ACC112 (cell line): ENCODE measurements around the gene MYADM.

Source experiments
- H2AFZ ChIP-seq: fragments of 200-600 bp; sonication (generic); one replicate; pipeline ENCODE4 v1.6.0; 2017; ENCODE audit warnings: antibody characterized with exemption, low read length; ENCODE audit not compliant: unreplicated experiment
- H3K27ac ChIP-seq: fragments of 200-600 bp; sonication (generic); 2 replicates; pipeline ENCODE4 v1.5.1; 2014; ENCODE audit warnings: low read depth, mild to moderate bottlenecking, antibody characterized with exemption, low read length, moderate library complexity
- H3K27me3 ChIP-seq: fragments of 200-600 bp; sonication (generic); 2 replicates; pipeline ENCODE4 v1.6.1; 2014; ENCODE audit warnings: mild to moderate bottlenecking, antibody characterized with exemption, low read length, moderate library complexity, mixed read lengths; ENCODE audit not compliant: insufficient read depth
- H3K36me3 ChIP-seq: fragments of 200-600 bp; sonication (generic); 2 replicates; pipeline ENCODE4 v1.6.1; 2016; ENCODE audit warnings: mild to moderate bottlenecking, antibody characterized with exemption, low read length, moderate library complexity, mixed read lengths; ENCODE audit not compliant: insufficient read depth
- H3K4me1 ChIP-seq: fragments of 200-600 bp; sonication (generic); one replicate; pipeline ENCODE4 v1.6.1; 2016; ENCODE audit warnings: low read length, mixed read lengths; ENCODE audit not compliant: insufficient read depth, unreplicated experiment, control insufficient read depth
- H3K4me3 ChIP-seq: fragments of 200-600 bp; sonication (generic); 2 replicates; pipeline ENCODE4 v1.5.1; 2014; ENCODE audit warnings: mild to moderate bottlenecking, low read depth, low read length
- H3K79me2 ChIP-seq: fragments of 200-600 bp; sonication (generic); one replicate; pipeline ENCODE4 v1.6.0; 2016; ENCODE audit warnings: low read length; ENCODE audit not compliant: control insufficient read depth, unreplicated experiment, insufficient read depth

The MYADM gene

DNA sequence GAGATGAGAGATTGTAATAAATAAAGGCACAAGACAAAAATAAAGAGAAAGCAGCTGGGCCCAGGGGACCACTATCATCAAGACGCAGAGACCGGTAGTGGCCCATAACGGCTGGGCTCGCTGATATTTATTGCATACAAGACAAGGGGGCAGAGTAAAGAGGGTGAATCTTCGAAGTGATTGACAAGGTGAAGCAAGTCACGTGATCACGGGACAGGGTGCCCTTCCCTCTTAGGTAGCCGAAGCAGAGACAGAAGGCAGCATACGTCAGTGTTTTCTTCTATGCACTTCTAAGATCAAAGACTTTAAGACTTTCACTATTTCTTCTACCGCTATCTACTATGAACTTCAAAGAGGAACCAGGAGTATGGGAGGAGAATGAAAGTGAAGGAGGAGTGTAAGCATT, 9.7 kb downstream of the MYADM start:
- Histone ChIP-seq H3K36me3 (no peaks in the 10 kb centered on the region; the same call in 1 of the 2 replicates), H3K79me2 (no peaks in the 10 kb centered on the region), H3K4me3 (no peak overlapping the region), H3K27me3 (peaks cover 15% of the 10 kb centered on the region), H2AFZ (no peak overlapping the region), H3K4me1 (no peaks in the 10 kb centered on the region), H3K27ac (no peak overlapping the region)

DNA sequence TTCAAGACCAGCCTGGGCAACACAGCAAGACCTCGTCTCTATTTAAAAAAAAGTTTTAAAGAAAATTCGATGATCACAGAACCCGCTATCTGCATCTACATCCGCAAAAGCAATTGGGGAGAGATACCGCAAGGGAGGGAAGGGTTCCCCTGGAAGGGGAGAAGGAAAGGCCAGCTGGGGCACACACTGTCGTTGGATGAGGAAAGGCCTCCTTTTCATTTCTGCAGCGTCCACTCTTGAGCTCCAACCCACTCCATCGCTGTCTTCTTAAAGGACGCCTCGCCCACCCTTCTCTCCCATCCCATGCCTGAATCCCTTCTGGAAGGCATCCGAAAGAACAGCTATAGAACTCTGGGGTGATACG, 11.1 kb downstream of the MYADM start:
- no peaks in the 10 kb centered on the region for H3K79me2 ChIP-seq
- no peaks in the 10 kb centered on the region for H3K4me1 ChIP-seq
- peak overlapping the region; percentile 91 for H2AFZ ChIP-seq
- H3K4me3 ChIP-seq, result peak overlapping the region; percentile 81
- no peak overlapping the region for H3K27ac ChIP-seq
- no peaks in the 10 kb centered on the region; the same call in 1 of the 2 replicates for H3K36me3 ChIP-seq
- peaks cover 29% of the 10 kb centered on the region for H3K27me3 ChIP-seq

DNA sequence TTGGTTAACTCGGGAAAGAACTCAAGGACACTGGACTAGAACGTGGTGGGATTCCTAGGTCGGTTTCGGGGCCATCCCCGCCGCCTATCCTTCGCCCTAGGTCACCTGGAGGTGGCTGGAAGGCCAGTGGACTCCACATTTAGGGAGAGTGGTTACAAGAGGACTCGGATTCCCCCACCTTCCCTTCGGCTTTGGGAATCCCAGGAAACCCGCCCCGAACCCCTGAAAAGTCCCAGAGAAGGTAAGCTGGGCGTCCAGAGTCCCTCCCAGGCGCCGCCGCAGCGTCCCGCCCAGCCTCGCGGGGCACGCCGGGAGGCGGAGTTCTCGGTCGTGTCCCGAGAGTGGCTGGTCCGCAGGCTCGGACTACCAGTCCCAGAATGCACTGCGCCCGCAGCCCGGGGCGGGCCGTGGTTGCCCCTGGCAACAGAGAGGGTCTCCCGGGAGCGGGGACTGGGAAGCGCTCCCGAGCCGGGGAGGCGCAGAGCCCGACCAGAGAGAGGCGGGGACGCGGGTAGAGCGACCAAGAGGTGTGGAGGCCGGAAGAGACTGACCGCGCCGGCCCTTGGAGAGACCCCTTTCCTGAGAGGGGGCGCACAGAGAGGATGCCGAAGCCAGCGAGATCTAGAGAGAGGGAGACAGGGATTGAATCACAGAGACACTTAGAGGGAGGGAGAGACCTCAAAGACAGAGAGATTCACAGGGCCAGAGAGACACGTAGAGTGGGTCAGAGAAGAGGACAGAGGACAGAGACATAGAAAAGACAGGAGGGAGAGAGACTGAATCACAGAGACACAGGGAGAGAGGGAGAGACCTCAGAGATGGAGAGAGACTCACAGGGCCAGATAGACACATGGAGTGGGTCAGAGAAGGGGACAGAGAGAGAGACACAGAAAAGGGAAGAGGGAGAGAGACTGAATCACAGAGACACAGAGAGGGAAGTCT, 11.7 kb downstream of the MYADM start:
- Histone ChIP-seq H3K79me2 (no peaks in the 10 kb centered on the region), H3K27ac (no peak overlapping the region), H2AFZ (peak overlapping the region; percentile 91), H3K4me3 (peak overlapping the region; percentile 81), H3K36me3 (no peaks in the 10 kb centered on the region), H3K27me3 (peaks cover 36% of the 10 kb centered on the region), H3K4me1 (no peaks in the 10 kb centered on the region)

DNA sequence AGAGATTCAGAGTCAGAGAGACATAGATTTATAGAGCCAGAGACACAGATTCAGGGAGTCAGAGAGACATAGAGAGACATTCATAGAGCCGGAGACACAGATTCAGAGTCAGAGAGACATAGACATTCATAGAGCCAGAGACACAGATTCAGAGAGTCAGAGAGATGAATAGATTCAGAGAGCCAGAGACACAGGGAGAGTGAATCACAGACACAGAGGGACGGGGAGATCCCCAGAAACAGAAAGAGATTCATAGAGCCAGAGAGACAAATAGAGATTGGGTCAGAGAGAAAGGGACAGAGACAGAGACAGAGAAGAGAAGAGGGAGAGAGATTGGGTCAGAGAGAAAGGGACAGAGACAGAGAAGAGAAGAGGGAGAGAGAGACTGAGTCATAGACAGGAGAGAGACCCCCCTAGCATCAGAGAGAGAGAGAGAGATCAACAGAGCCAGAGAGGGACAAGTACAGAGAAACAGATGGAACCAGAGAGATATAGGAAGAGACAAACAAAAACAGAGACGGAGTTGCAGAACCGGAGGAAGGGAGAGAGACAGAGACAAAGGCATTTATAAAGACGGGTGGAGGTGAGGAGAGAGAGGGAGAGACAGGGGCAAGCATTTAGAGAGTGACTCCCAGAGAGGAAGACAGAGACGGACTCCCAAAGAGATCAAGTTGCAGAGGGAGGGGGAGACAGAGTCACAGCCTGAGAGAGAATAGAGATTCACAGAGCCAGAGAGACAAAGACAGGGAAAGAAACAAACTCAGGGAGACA, 13.2 kb downstream of the MYADM start:
- H3K27ac ChIP-seq, result no peak overlapping the region
- no peaks in the 10 kb centered on the region for H3K79me2 ChIP-seq
- no peaks in the 10 kb centered on the region for H3K36me3 ChIP-seq
- H2AFZ ChIP-seq, result no peak overlapping the region
- peaks cover 41% of the 10 kb centered on the region for H3K27me3 ChIP-seq
- peak overlapping the region; percentile 66 for H3K4me3 ChIP-seq
- H3K4me1 ChIP-seq, result no peaks in the 10 kb centered on the region

DNA sequence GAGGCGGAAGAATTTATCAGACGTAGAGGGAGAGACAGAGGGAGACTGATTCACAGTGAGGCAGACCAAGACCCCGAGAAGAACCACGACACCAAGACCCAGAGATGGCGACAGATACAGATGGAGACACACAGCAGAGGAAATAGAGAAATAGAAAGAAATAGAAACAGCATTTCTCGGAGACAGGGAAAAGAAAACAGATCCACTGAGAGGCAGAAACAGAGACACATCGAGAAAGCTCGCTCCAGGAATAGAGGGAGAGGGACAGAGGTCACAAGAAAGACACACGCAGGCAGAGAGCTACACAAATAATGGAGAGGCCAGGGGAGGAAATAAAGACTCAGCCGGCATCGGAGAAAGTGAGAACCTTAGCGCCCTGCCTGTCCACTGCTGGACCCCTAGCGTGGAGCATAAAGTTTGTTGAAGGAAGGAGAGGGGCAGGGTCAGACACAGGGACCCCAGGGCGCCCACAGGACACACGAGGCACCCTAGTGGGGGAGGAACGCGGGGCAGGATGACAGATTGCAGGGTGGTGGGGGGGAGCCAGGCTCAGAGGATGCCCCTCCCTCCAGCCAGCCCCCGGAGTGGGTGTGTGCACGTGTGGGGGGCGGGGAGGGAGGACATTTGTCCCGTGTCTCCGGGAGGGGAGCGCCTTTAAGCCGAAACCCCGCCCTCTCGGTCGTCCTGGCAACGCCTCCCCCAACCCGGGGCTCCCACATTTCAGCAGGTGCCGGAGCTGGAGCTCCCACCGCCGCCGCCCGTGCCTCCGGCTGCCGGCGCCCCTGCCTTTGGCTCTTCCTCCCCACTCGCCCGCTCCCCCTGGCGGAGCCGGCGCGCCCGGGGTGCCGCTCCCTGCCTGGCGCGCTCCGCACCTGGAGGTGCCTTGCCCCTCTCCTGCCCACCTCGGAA, 14.1 kb downstream of the MYADM start, which contains the start of gene PRKCG:
Gene PRKCG (plus strand): TSS at position 716 of the 909 bp plus-strand sequence. CDS start 298 bp downstream, outside the sequence.
- H3K36me3 ChIP-seq, result no peaks in the 10 kb centered on the region
- peaks cover 41% of the 10 kb centered on the region for H3K27me3 ChIP-seq
- H3K4me3 ChIP-seq, result peak within 1 kb of the TSS; percentile 66
- H2AFZ ChIP-seq, result no peak within 1 kb of the TSS
- H3K79me2 ChIP-seq, result no peaks in the 10 kb centered on the region
- no peaks in the 10 kb centered on the region for H3K4me1 ChIP-seq
- H3K27ac ChIP-seq, result no peak within 1 kb of the TSS

DNA sequence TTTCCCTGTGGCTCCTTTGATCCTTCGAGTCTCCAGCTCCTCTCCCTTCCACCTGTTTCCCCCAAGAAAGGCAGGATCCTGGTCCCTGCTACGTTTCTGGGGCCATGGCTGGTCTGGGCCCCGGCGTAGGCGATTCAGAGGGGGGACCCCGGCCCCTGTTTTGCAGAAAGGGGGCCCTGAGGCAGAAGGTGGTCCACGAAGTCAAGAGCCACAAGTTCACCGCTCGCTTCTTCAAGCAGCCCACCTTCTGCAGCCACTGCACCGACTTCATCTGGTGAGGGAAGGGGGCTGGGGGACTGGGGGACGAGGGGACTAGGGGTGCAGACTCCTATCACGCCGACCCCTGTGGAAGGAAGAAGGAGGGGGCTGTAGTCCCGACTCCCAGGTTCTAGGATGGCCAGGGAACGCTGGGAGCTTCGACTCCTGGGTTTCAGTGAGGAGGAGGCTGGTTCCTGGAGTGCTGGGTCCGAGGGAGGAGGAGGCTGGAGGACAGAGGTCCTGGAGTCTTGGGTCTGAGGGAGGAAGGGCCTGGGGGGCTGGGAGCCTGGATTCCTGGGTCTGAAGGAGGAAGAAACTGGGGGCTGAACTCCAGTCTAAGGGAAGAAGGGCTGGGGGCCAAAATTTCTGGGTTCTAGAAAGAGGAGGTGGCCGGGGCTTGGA, 14.8 kb downstream of the MYADM start:
- peak overlapping the region; percentile 66 for H3K4me3 ChIP-seq
- H2AFZ ChIP-seq, result no peak overlapping the region
- no peaks in the 10 kb centered on the region for H3K4me1 ChIP-seq
- no peaks in the 10 kb centered on the region for H3K79me2 ChIP-seq
- H3K27ac ChIP-seq, result no peak overlapping the region
- H3K36me3 ChIP-seq, result no peaks in the 10 kb centered on the region
- peaks cover 41% of the 10 kb centered on the region for H3K27me3 ChIP-seq

DNA sequence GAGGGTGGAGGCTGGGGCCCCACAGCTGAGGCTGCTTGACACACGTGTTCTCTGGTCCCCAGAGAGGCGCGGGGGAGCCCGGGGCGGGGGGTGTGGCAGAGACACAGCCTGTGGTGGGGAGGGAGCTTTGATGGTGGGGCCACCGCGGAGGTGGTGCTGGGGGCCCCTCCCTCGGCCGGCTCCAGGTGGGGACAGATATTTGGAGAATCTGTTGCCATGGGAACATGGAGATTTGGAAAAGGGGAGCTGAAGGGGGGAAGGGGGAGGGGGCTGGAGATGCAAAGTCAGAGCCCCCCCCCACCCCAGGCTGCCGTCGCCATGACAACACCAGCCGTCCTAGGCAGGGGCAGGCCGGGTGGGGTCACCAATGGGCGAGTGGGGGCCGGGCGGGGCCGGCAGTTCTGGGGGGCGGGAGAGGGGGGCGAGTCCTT, 15.6 kb downstream of the MYADM start:
- no peaks in the 10 kb centered on the region for H3K36me3 ChIP-seq
- H3K27me3 ChIP-seq, result peaks cover 41% of the 10 kb centered on the region
- H2AFZ ChIP-seq, result no peak overlapping the region
- H3K27ac ChIP-seq, result no peak overlapping the region
- no peak overlapping the region for H3K4me3 ChIP-seq
- no peaks in the 10 kb centered on the region for H3K79me2 ChIP-seq
- H3K4me1 ChIP-seq, result no peaks in the 10 kb centered on the region

DNA sequence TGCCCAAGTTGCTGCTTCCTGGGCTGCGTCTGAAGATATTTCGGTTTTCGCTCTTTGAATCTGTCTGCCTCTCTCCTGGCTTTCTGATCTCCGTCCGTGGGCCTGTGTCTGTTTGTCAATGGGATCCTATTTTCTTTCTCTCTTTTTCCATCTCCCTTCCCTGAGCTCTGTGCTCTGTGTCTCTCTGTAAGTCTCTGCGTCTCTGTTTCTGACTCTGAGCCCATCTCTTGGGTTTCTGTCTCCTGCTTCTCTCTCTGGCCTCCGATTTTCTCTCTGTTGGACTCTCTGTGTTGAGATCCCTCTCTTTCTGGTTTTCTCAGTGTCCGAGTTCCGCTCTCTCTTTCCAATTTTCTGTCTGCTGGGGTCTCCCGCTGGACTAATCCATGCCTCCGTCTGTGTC, 16.1 kb downstream of the MYADM start:
- Histone ChIP-seq H3K4me1 (no peaks in the 10 kb centered on the region), H3K27me3 (peaks cover 41% of the 10 kb centered on the region), H2AFZ (no peak overlapping the region), H3K79me2 (no peaks in the 10 kb centered on the region), H3K36me3 (no peaks in the 10 kb centered on the region), H3K4me3 (no peak overlapping the region), H3K27ac (no peak overlapping the region)

DNA sequence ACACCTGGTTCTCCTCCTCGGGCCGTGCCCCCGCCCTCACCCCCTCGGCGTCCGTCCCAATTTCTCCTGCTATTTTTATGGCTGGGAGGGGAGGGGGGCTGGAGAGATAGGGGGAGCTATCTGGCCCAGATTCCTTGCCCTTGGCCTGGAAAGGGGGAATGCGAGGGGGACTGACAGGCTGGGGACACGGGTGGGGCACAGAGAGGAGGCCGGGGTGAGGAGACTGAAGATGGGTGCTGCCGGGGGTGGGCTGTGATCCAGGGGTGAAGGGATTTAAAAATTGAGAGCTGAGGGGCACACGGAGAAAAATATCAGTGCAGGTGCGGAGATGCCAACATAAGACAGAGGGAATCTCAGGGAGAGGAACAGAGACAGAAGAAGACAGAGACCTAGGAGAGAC, 16.6 kb downstream of the MYADM start:
- no peak overlapping the region for H3K4me3 ChIP-seq
- no peak overlapping the region for H2AFZ ChIP-seq
- no peaks in the 10 kb centered on the region for H3K79me2 ChIP-seq
- H3K4me1 ChIP-seq, result no peaks in the 10 kb centered on the region
- H3K36me3 ChIP-seq, result no peaks in the 10 kb centered on the region
- no peak overlapping the region for H3K27ac ChIP-seq
- peaks cover 41% of the 10 kb centered on the region for H3K27me3 ChIP-seq

DNA sequence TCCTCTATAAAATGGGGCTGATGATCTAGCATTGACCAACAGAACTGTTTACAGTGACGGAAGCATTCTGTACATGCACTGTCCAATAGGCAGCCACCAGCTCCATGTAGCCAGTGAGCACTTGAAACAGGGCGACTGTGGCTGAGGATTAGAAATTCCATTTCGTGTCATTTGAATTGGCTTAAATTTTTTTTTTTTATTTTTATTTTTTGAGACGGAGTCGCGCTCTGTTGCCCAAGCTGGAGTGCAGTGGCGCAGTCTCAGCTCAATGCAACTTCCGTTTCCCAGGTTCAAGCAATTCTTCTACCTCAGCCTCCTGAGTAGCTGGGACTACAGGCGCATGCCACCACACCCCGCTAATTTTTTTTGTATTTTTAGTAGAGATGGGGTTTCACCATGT, 17.4 kb downstream of the MYADM start:
- H2AFZ ChIP-seq, result no peak overlapping the region
- peaks cover 41% of the 10 kb centered on the region for H3K27me3 ChIP-seq
- no peak overlapping the region for H3K4me3 ChIP-seq
- H3K36me3 ChIP-seq, result no peaks in the 10 kb centered on the region
- H3K79me2 ChIP-seq, result no peaks in the 10 kb centered on the region
- H3K4me1 ChIP-seq, result no peaks in the 10 kb centered on the region
- no peak overlapping the region for H3K27ac ChIP-seq
